PC-3 (cell line): ENCODE measurements around the gene TYW3. TPM values are rescaled to one million over a fixed set of nuclear protein-coding genes. Genes with fewer than 3 reads are reported as not detected.

ENCODE experiments used
- ATAC-seq: fragments of 200-7000 bp; cut with Tn5 transposase; 2 replicates; pipeline ENCODE4 v1.9.1; 2020; ENCODE audit warnings: mild to moderate bottlenecking, moderate library complexity
- BruUV-seq: library from RNA; stranded (reverse); fragments of 400-500 nt; replicated peaks from 2 replicates; lab custom pipeline; 2021; lab: Mats Ljungman, UMichigan
- CTCF ChIA-PET: fragments of 300-600 bp; sonication (Branson Sonifier 250); formaldehyde crosslinking; loops from one replicate; lab custom pipeline; 2022; ENCODE audit warnings: antibody characterized with exemption; lab: Charles Lee
- POLR2A ChIA-PET: fragments of 300-600 bp; sonication (Branson Sonifier 250); formaldehyde crosslinking; loops from one replicate; lab custom pipeline; 2022; ENCODE audit warnings: antibody characterized with exemption; ENCODE audit not compliant: unreplicated experiment; lab: Charles Lee
- DNase-seq: peaks from one replicate; pipeline ENCODE4 v3.0.0-alpha.2; 2015
- H2AFZ ChIP-seq: fragments of 300-600 bp; sonication (generic); 2 replicates; pipeline ENCODE4 v1.6.0; 2016; ENCODE audit warnings: antibody characterized with exemption, low read length
- H3F3A ChIP-seq: fragments of 300-600 bp; sonication (generic); one replicate; pipeline ENCODE4 v1.6.0; 2017; ENCODE audit warnings: antibody characterized with exemption, low read length, control low read depth, mild to moderate bottlenecking; ENCODE audit not compliant: unreplicated experiment
- H3K27ac ChIP-seq: fragments of 300-600 bp; sonication (generic); 2 replicates; pipeline ENCODE4 v1.5.1; 2016; ENCODE audit warnings: mild to moderate bottlenecking, low read length
- H3K27me3 ChIP-seq: fragments of 300-600 bp; sonication (generic); 2 replicates; pipeline ENCODE4 v1.6.1; 2016; ENCODE audit warnings: low read length, mixed read lengths
- H3K36me3 ChIP-seq: fragments of 300-600 bp; sonication (generic); 2 replicates; pipeline ENCODE4 v1.6.1; 2016; ENCODE audit warnings: low read depth, mixed run types, low read length, mixed read lengths
- H3K4me1 ChIP-seq: fragments of 300-600 bp; sonication (generic); 2 replicates; pipeline ENCODE4 v1.5.1; 2016; ENCODE audit warnings: low read length; ENCODE audit not compliant: insufficient read depth
- H3K4me2 ChIP-seq: fragments of 300-600 bp; sonication (generic); 2 replicates; pipeline ENCODE4 v1.6.0; 2016; ENCODE audit warnings: low read length
- H3K4me3 ChIP-seq: fragments of 300-600 bp; sonication (generic); 2 replicates; pipeline ENCODE4 v1.5.1; 2016; ENCODE audit warnings: mild to moderate bottlenecking, low read length, mixed read lengths
- H3K79me2 ChIP-seq: fragments of 300-600 bp; sonication (generic); 2 replicates; pipeline ENCODE4 v1.6.1; 2017; ENCODE audit warnings: low read length, mixed read lengths
- H3K9ac ChIP-seq: fragments of 300-600 bp; sonication (generic); 2 replicates; pipeline ENCODE4 v1.6.0; 2016; ENCODE audit warnings: mild to moderate bottlenecking, low read length
- H3K9me2 ChIP-seq: fragments of 300-600 bp; sonication (generic); replicated peaks from 2 replicates; pipeline ENCODE4 v1.6.1; 2016; ENCODE audit warnings: mixed run types, low read length, mixed read lengths
- H3K9me3 ChIP-seq: fragments of 300-600 bp; sonication (generic); 2 replicates; pipeline ENCODE4 v1.6.1; 2016; ENCODE audit warnings: low read length, mixed read lengths
- H4K20me1 ChIP-seq: fragments of 300-600 bp; sonication (generic); 2 replicates; pipeline ENCODE4 v1.6.1; 2016; ENCODE audit warnings: low read length, mixed read lengths
- EZH2 ChIP-seq: fragments of 300-600 bp; sonication (generic); IDR thresholded peaks from one replicate; pipeline ENCODE4 v1.6.1; 2017; ENCODE audit warnings: antibody characterized with exemption, mild to moderate bottlenecking, low read length; ENCODE audit not compliant: unreplicated experiment
- EZH2phosphoT487 ChIP-seq: fragments of 300-600 bp; sonication (generic); IDR thresholded peaks from 2 replicates; pipeline ENCODE4 v1.6.1; 2018; ENCODE audit warnings: mild to moderate bottlenecking, antibody characterized with exemption, low read length, borderline replicate concordance
- intact Hi-C: fragments of 100-400 bp; cut with micrococcal nuclease; formaldehyde crosslinking; loops from 2 replicates; pipeline ENCODE4 v1.9.0; 2023
- total RNA-seq: library from RNA; depleted of rRNA; stranded (reverse); fragments of >200 nt; gene quantifications from 2 replicates; pipeline ENCODE4 v1.2.3, GENCODE V29; 2014
- TF ChIP-seq, protein P1 (sequence below): fragments of 300-600 bp; sonication (generic); conservative IDR thresholded peaks from 2 replicates; pipeline ENCODE4 v1.5.1; 2017; ENCODE audit warnings: antibody characterized with exemption, low read depth, mild to moderate bottlenecking, low read length

The TYW3 gene
- total RNA-seq, 1 experiment from 2014 or later: 21.2 TPM

DNA sequence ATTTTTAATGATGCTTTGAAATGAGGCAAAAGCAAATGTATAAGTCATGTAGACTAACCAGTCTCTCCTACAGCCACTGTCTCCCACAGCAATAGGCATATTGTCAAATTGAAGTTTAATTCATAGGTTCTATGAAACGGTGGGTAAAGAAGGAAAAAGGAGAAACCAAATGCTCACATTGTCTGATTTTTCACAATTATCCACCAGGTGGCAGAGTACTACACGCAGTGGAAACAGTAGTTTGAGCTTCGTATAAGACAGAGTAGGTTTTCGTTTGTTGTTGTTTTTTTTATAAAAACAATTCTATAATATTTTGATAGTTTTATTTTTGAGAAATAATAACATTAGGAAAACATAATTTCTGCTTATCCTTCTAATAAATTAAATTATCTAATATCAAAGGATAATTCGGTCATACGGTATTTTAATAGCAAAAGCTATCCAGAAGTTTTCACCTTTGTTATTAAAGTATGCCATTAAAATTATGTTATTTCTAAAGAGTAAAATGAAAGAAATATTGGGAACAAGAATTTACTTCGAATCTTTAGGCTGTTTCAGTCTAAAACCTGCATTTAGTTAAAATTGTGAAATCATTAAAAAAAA is 39.1 kb downstream of the TYW3 start:
- Histone ChIP-seq H3K36me3 (no peaks in the 10 kb centered on the region), H4K20me1 (no peaks in the 10 kb centered on the region), H3F3A (no peaks in the 10 kb centered on the region), H3K27ac (no peak overlapping the region), H3K27me3 (peaks cover 42% of the 10 kb centered on the region), H3K4me1 (no peaks in the 10 kb centered on the region), H3K4me3 (no peak overlapping the region), H3K9me3 (no peaks in the 10 kb centered on the region), H3K9me2 (no peaks in the 10 kb centered on the region), H3K79me2 (no peaks in the 10 kb centered on the region), H2AFZ (no peak overlapping the region), H3K9ac (no peak overlapping the region), H3K4me2 (no peak overlapping the region)
- intact Hi-C loops: loop anchor here (1.0 kb wide), 1 partner anchor 431 kb away; no protein-coding TSS in a partner anchor
- ChIA-PET POLR2A (no interaction called here), CTCF (interaction anchor here (1.0 kb wide), 1 partner anchor 431 kb away, joined by 8 read pairs; no protein-coding TSS in a partner anchor)
- ATAC-seq (peak; percentile 81), DNase-seq (peak; percentile 83)
- TF ChIP-seq, protein P1, sequence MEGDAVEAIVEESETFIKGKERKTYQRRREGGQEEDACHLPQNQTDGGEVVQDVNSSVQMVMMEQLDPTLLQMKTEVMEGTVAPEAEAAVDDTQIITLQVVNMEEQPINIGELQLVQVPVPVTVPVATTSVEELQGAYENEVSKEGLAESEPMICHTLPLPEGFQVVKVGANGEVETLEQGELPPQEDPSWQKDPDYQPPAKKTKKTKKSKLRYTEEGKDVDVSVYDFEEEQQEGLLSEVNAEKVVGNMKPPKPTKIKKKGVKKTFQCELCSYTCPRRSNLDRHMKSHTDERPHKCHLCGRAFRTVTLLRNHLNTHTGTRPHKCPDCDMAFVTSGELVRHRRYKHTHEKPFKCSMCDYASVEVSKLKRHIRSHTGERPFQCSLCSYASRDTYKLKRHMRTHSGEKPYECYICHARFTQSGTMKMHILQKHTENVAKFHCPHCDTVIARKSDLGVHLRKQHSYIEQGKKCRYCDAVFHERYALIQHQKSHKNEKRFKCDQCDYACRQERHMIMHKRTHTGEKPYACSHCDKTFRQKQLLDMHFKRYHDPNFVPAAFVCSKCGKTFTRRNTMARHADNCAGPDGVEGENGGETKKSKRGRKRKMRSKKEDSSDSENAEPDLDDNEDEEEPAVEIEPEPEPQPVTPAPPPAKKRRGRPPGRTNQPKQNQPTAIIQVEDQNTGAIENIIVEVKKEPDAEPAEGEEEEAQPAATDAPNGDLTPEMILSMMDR: peak; percentile 73
- TF ChIP-seq EZH2: no peak
- TF ChIP-seq EZH2phosphoT487: no peak
- BruUV-seq: no TSS peak

GRCh38 chr1:74772945-74773344 is 40.0 kb downstream of the TYW3 start:
- Histone ChIP-seq H3K9ac (no peak overlapping the region), H3K9me2 (no peaks in the 10 kb centered on the region), H2AFZ (no peak overlapping the region), H3K36me3 (no peaks in the 10 kb centered on the region), H3F3A (no peaks in the 10 kb centered on the region), H3K4me1 (no peaks in the 10 kb centered on the region), H3K9me3 (no peaks in the 10 kb centered on the region), H3K27ac (no peak overlapping the region), H3K4me2 (no peak overlapping the region), H3K4me3 (no peak overlapping the region), H3K27me3 (peaks cover 51% of the 10 kb centered on the region), H3K79me2 (no peaks in the 10 kb centered on the region), H4K20me1 (no peaks in the 10 kb centered on the region)
- intact Hi-C loops: loop anchor here (1.0 kb wide), 1 partner anchor 430 kb away; no protein-coding TSS in a partner anchor
- DNase-seq (no peak), ATAC-seq (no peak)
- BruUV-seq: no TSS peak
- CTCF ChIA-PET: interaction anchor here (0.6 kb wide), 1 partner anchor 1600 kb away, joined by 3 read pairs; no protein-coding TSS in a partner anchor
- TF ChIP-seq EZH2phosphoT487 (no peak), EZH2 (no peak)
- TF ChIP-seq, protein P1: no peak
- POLR2A ChIA-PET: no interaction called here

DNA sequence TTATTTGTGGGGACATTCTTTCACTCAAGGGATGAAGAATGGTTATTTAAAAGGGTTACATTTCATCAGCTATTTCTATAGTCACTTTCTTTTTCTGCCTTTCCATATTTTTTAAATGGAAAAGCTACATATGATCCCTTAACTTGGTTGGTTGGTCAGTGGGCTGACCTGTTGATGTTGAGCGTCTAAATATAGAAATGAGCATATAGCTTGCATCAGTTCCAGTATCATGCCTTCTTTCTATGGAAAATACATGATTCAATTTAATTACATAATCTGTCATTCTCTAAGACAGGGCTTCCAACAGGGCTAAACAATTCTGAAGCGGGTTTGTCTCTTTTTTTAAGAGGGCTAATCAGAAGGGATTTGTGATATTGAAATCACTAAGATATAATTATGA is 40.6 kb downstream of the TYW3 start:
- Histone ChIP-seq H2AFZ (no peak overlapping the region), H3K4me3 (no peak overlapping the region), H3K9ac (no peak overlapping the region), H4K20me1 (no peaks in the 10 kb centered on the region), H3K79me2 (no peaks in the 10 kb centered on the region), H3K9me3 (no peaks in the 10 kb centered on the region), H3K27me3 (peaks cover 57% of the 10 kb centered on the region), H3K27ac (no peak overlapping the region), H3K9me2 (no peaks in the 10 kb centered on the region), H3K36me3 (no peaks in the 10 kb centered on the region), H3F3A (no peaks in the 10 kb centered on the region), H3K4me2 (no peak overlapping the region), H3K4me1 (no peaks in the 10 kb centered on the region)
- ATAC-seq (no peak), DNase-seq (no peak)
- TF ChIP-seq EZH2 (no peak), EZH2phosphoT487 (no peak)
- TF ChIP-seq, protein P1: no peak
- ChIA-PET CTCF (interaction anchor here (0.6 kb wide), 1 partner anchor 1601 kb away, joined by 3 read pairs; no protein-coding TSS in a partner anchor), POLR2A (no interaction called here)
- intact Hi-C loops: no loop called here
- BruUV-seq: no TSS peak
